Duodenal mucosa (tissue), 2 donors: ENCODE measurements around the gene DNAJC1.
"Not testable (repeated sequence)": the region's sequence is repeated elsewhere in the genome, so short reads cannot be mapped to it uniquely, and the experiment has no call there.

ENCODE experiments used
- H3K27ac ChIP-seq: one replicate; pipeline ENCODE4 v1.7.0; 2013; ENCODE audit warnings: low read depth, low read length
- H3K27me3 ChIP-seq, 2 donors: one replicate each; pipeline ENCODE4 v1.7.0; 2013; ENCODE audit warnings: low read length in 2 of 2, control low read depth in 1 of 2; ENCODE audit not compliant: insufficient read depth in 2 of 2, control insufficient read depth in 1 of 2
- H3K36me3 ChIP-seq, 2 donors: one replicate each; pipeline ENCODE4 v1.7.0; 2013; ENCODE audit warnings: low read length in 2 of 2, control low read depth in 1 of 2; ENCODE audit not compliant: insufficient read depth in 2 of 2, control insufficient read depth in 1 of 2
- H3K4me1 ChIP-seq, 2 donors: one replicate each; pipeline ENCODE4 v1.7.0; 2013; ENCODE audit warnings: low read length in 2 of 2, control low read depth in 1 of 2; ENCODE audit not compliant: insufficient read depth in 2 of 2, control insufficient read depth in 1 of 2
- H3K4me3 ChIP-seq, 2 donors: one replicate each; pipeline ENCODE4 v1.7.0; 2013; ENCODE audit warnings: low read length in 2 of 2, low read depth in 1 of 2
- H3K9ac ChIP-seq, 2 donors: one replicate each; pipeline ENCODE4 v1.7.0; 2013; ENCODE audit warnings: low read length in 2 of 2, low read depth in 1 of 2
- H3K9me3 ChIP-seq, 2 donors: one replicate each; pipeline ENCODE4 v1.7.0; 2013; ENCODE audit warnings: low read length in 2 of 2, control low read depth in 1 of 2; ENCODE audit not compliant: control insufficient read depth in 1 of 2

Gene DNAJC1

GRCh38 chr10:21843645-21844044 is 159.9 kb downstream of the DNAJC1 start:
- no peaks in the 10 kb centered on the region for H3K4me1 ChIP-seq
- H3K9ac ChIP-seq: no peak overlapping the region
- no peak overlapping the region for H3K27ac ChIP-seq
- peaks cover 0 to 4% of the 10 kb centered on the region in 2 donors for H3K36me3 ChIP-seq
- no peaks in the 10 kb centered on the region for H3K27me3 ChIP-seq
- H3K4me3 ChIP-seq: no peak overlapping the region
- peaks cover 0 to 6% of the 10 kb centered on the region in 2 donors for H3K9me3 ChIP-seq

GRCh38 chr10:21841273-21841672 is 162.3 kb downstream of the DNAJC1 start:
- H3K27ac ChIP-seq, H3K9ac ChIP-seq, H3K9me3 ChIP-seq, H3K27me3 ChIP-seq, H3K36me3 ChIP-seq, H3K4me3 ChIP-seq, H3K4me1 ChIP-seq: not testable (repeated sequence)

GRCh38 chr10:21837487-21837886 is 166.0 kb downstream of the DNAJC1 start:
- H3K9ac ChIP-seq, H3K27me3 ChIP-seq, H3K4me1 ChIP-seq, H3K36me3 ChIP-seq, H3K27ac ChIP-seq, H3K4me3 ChIP-seq: not testable (repeated sequence)
- H3K9me3 ChIP-seq: peaks cover 0 to 12% of the 10 kb centered on the region in 2 donors

- H3K4me1 ChIP-seq, H3K36me3 ChIP-seq, H3K27ac ChIP-seq, H3K9ac ChIP-seq, H3K4me3 ChIP-seq, H3K27me3 ChIP-seq: not testable (repeated sequence)
- peaks cover 9 to 22% of the 10 kb centered on the region in 2 donors for H3K9me3 ChIP-seq
These were observed 169.0 kb downstream of the DNAJC1 start for GRCh38 chr10:21834574-21834973.

GRCh38 chr10:21832821-21833130 is 170.8 kb downstream of the DNAJC1 start:
- Histone ChIP-seq H3K4me1 (no peaks in the 10 kb centered on the region), H3K9me3 (peaks cover 17 to 31% of the 10 kb centered on the region in 2 donors), H3K36me3 (no peaks in the 10 kb centered on the region), H3K27ac (no peak overlapping the region), H3K27me3 (no peaks in the 10 kb centered on the region), H3K9ac (no peak overlapping the region), H3K4me3 (no peak overlapping the region)

- Histone ChIP-seq H3K9me3 (peaks cover 22 to 37% of the 10 kb centered on the region in 2 donors), H3K27me3 (no peaks in the 10 kb centered on the region), H3K27ac (no peak overlapping the region), H3K4me1 (no peaks in the 10 kb centered on the region), H3K36me3 (no peaks in the 10 kb centered on the region), H3K9ac (no peak overlapping the region), H3K4me3 (no peak overlapping the region)
These were observed 171.3 kb downstream of the DNAJC1 start for GRCh38 chr10:21831986-21832820.

- no peak overlapping the region for H3K9ac ChIP-seq
- H3K4me3 ChIP-seq: no peak overlapping the region
- peaks cover 3 to 5% of the 10 kb centered on the region in 2 donors for H3K36me3 ChIP-seq
- peaks cover 28 to 57% of the 10 kb centered on the region in 2 donors for H3K9me3 ChIP-seq
- H3K4me1 ChIP-seq: no peaks in the 10 kb centered on the region
- H3K27me3 ChIP-seq: no peaks in the 10 kb centered on the region
- no peak overlapping the region for H3K27ac ChIP-seq
These were observed 173.5 kb downstream of the DNAJC1 start for GRCh38 chr10:21830037-21830436.

GRCh38 chr10:21827308-21827707 is 176.2 kb downstream of the DNAJC1 start:
- Histone ChIP-seq H3K27ac (no peak overlapping the region), H3K36me3 (peaks cover 3 to 5% of the 10 kb centered on the region in 2 donors), H3K9me3 (peaks cover 28 to 43% of the 10 kb centered on the region in 2 donors)

GRCh38 chr10:21826725-21827124 is 176.8 kb downstream of the DNAJC1 start:
- Histone ChIP-seq H3K36me3 (peaks cover 3 to 5% of the 10 kb centered on the region in 2 donors), H3K27ac (no peak overlapping the region), H3K4me3 (no peak overlapping the region), H3K9ac (no peak overlapping the region), H3K4me1 (no peaks in the 10 kb centered on the region), H3K9me3 (peaks cover 28 to 43% of the 10 kb centered on the region in 2 donors), H3K27me3 (no peaks in the 10 kb centered on the region)

More at GRCh38 chr10:21827308-21827707, 176.2 kb downstream of the DNAJC1 start:
- Histone ChIP-seq H3K4me3 (no peak overlapping the region), H3K9ac (no peak overlapping the region), H3K4me1 (no peaks in the 10 kb centered on the region), H3K27me3 (no peaks in the 10 kb centered on the region)

- no peaks in the 10 kb centered on the region for H3K4me1 ChIP-seq
- H3K9ac ChIP-seq: no peak overlapping the region
- H3K36me3 ChIP-seq: peaks cover 3 to 5% of the 10 kb centered on the region in 2 donors
- no peak overlapping the region for H3K4me3 ChIP-seq
- H3K9me3 ChIP-seq: peaks cover 26 to 43% of the 10 kb centered on the region in 2 donors
- no peak overlapping the region for H3K27ac ChIP-seq
- H3K27me3 ChIP-seq: no peaks in the 10 kb centered on the region
These were observed 178.2 kb downstream of the DNAJC1 start for GRCh38 chr10:21825345-21825744.
